IMR-90 (cell line): Measurements from ENCODE around the gene STAP2.

Experiments
- BHLHE40 ChIP-seq: fragments of 150-350 bp; IDR thresholded peaks from 2 replicates; pipeline ENCODE4 v1.6.1; 2016; ENCODE audit warnings: mild to moderate bottlenecking, low read depth, low read length
- MXI1 ChIP-seq: IDR thresholded peaks from 2 replicates; pipeline ENCODE4 v1.6.1; 2012; ENCODE audit warnings: low read depth, mild to moderate bottlenecking, low read length, moderate library complexity, borderline replicate concordance
- POLR2A ChIP-seq: IDR thresholded peaks from 2 replicates; pipeline ENCODE4 v1.6.1; 2012; ENCODE audit warnings: mild to moderate bottlenecking, low read depth, low read length
- RAD21 ChIP-seq: IDR thresholded peaks from 2 replicates; pipeline ENCODE4 v1.6.1; 2012; ENCODE audit warnings: low read length, improper control_type of control experiment
- TF ChIP-seq, protein P1 (sequence below): conservative IDR thresholded peaks from 2 replicates; pipeline ENCODE4 v1.5.1; 2012; ENCODE audit warnings: mild to moderate bottlenecking, low read depth, low read length, improper control_type of control experiment

DNA sequence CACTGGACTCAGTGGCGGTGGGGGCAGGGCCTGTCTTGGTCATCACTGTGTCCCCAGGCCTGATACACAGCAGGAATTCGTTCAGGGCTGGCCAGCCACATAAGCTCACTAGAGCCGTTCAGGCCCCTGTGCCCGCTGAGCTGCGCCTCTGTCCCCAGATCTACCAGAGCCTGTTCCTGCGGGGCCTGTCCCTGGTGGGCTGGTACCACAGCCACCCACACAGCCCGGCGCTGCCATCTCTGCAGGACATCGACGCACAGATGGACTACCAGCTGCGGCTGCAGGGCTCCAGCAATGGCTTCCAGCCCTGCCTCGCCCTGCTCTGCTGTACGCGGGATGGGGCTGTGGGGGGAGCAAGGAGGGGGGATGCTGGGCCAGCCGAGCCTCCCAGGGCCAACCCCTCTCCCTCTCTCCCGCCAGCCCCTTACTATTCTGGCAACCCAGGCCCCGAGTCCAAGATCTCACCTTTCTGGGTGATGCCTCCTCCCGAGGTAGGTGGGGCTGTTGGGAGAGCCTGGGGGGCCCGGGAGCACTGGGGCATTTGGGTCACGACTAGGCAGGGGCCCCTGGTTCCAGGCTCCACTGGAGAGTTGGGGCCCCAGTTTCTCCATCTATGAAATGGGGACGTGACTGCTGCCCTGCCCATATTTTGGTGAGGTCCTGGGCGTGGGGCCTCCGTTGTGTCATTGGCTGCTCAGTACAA is 18.6 kb upstream of the STAP2 start:
- TF ChIP-seq RAD21 (no peak), POLR2A (no peak), MXI1 (no peak), BHLHE40 (no peak)
- TF ChIP-seq, protein P1, sequence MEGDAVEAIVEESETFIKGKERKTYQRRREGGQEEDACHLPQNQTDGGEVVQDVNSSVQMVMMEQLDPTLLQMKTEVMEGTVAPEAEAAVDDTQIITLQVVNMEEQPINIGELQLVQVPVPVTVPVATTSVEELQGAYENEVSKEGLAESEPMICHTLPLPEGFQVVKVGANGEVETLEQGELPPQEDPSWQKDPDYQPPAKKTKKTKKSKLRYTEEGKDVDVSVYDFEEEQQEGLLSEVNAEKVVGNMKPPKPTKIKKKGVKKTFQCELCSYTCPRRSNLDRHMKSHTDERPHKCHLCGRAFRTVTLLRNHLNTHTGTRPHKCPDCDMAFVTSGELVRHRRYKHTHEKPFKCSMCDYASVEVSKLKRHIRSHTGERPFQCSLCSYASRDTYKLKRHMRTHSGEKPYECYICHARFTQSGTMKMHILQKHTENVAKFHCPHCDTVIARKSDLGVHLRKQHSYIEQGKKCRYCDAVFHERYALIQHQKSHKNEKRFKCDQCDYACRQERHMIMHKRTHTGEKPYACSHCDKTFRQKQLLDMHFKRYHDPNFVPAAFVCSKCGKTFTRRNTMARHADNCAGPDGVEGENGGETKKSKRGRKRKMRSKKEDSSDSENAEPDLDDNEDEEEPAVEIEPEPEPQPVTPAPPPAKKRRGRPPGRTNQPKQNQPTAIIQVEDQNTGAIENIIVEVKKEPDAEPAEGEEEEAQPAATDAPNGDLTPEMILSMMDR: no peak
